SK-N-SH treated with all-trans-retinoic acid at 6 μM for 48 hours (cell line): ENCODE data around the gene ITCH.

Source experiments
- BACH2 ChIP-seq: fragments of 250-450 bp; sonication (Bioruptor Pico); IDR thresholded peaks from 2 replicates; pipeline ENCODE4 v1.9.0; 2021; ENCODE audit warnings: mild to moderate bottlenecking, borderline replicate concordance
- GLIS3 ChIP-seq: fragments of 250-450 bp; sonication (Bioruptor Pico); IDR thresholded peaks from 2 replicates; pipeline ENCODE4 v1.5.0; 2020; ENCODE audit warnings: mild to moderate bottlenecking, moderate library complexity
- RARB ChIP-seq: fragments of 250-450 bp; sonication (Bioruptor Pico); IDR thresholded peaks from 2 replicates; pipeline ENCODE4 v1.8.0; 2021; ENCODE audit warnings: mild to moderate bottlenecking, moderate library complexity
- SNAI2 ChIP-seq: fragments of 250-450 bp; sonication (Bioruptor Pico); IDR thresholded peaks from 2 replicates; pipeline ENCODE4 v1.5.0; 2020; ENCODE audit warnings: mild to moderate bottlenecking, moderate library complexity
- TCF4 ChIP-seq: fragments of 250-450 bp; sonication (Bioruptor Pico); IDR thresholded peaks from 2 replicates; pipeline ENCODE4 v1.8.0; 2021; ENCODE audit warnings: mild to moderate bottlenecking, moderate library complexity, borderline replicate concordance
- ZFP30 ChIP-seq: fragments of 450-650 bp; formaldehyde crosslinking; IDR thresholded peaks from 2 replicates; pipeline ENCODE4 v1.5.0; 2022; ENCODE audit warnings: mild to moderate bottlenecking, moderate library complexity
- TF ChIP-seq, protein P1 (sequence below): fragments of 250-450 bp; sonication (Bioruptor Pico); IDR thresholded peaks from 2 replicates; pipeline ENCODE4 v1.5.0; 2020; ENCODE audit warnings: mild to moderate bottlenecking, moderate library complexity
- TF ChIP-seq, protein P2 (sequence below): fragments of 250-450 bp; sonication (Bioruptor Pico); IDR thresholded peaks from 2 replicates; pipeline ENCODE4 v1.8.0; 2020; ENCODE audit warnings: mild to moderate bottlenecking, moderate library complexity, borderline replicate concordance

DNA sequence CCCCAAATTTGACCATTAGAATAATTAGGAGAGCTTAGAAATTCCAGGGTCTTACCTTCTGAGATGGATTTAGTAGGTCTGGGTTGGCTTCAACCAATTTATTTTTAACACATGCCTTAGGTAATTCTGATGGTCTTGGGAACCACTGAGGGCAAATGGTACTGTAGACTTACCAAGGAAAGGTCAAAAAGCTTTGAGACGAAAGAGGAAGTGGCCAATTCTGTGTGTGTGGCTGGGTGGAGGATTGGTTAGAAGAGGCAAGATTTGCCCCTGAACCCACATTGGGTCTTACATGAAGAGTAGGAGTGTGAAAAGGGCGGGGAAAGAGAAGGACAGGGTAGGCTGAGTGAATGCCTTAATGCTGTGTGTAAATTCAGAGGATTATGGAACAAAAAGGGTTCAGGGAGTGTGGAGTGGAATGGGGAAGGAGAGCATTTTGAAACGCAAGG, 2.7 kb downstream of the ITCH start:
- TF ChIP-seq BACH2 (CRISPR knock-in tag) (no peak), SNAI2 (CRISPR knock-in tag) (no peak), ZFP30 (CRISPR knock-in tag) (no peak), GLIS3 (CRISPR knock-in tag) (no peak), TCF4 (CRISPR knock-in tag) (no peak), RARB (CRISPR knock-in tag) (no peak)
- TF ChIP-seq, protein P1, sequence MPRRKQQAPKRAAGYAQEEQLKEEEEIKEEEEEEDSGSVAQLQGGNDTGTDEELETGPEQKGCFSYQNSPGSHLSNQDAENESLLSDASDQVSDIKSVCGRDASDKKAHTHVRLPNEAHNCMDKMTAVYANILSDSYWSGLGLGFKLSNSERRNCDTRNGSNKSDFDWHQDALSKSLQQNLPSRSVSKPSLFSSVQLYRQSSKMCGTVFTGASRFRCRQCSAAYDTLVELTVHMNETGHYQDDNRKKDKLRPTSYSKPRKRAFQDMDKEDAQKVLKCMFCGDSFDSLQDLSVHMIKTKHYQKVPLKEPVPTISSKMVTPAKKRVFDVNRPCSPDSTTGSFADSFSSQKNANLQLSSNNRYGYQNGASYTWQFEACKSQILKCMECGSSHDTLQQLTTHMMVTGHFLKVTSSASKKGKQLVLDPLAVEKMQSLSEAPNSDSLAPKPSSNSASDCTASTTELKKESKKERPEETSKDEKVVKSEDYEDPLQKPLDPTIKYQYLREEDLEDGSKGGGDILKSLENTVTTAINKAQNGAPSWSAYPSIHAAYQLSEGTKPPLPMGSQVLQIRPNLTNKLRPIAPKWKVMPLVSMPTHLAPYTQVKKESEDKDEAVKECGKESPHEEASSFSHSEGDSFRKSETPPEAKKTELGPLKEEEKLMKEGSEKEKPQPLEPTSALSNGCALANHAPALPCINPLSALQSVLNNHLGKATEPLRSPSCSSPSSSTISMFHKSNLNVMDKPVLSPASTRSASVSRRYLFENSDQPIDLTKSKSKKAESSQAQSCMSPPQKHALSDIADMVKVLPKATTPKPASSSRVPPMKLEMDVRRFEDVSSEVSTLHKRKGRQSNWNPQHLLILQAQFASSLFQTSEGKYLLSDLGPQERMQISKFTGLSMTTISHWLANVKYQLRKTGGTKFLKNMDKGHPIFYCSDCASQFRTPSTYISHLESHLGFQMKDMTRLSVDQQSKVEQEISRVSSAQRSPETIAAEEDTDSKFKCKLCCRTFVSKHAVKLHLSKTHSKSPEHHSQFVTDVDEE (CRISPR knock-in tag): no peak
- TF ChIP-seq, protein P2, sequence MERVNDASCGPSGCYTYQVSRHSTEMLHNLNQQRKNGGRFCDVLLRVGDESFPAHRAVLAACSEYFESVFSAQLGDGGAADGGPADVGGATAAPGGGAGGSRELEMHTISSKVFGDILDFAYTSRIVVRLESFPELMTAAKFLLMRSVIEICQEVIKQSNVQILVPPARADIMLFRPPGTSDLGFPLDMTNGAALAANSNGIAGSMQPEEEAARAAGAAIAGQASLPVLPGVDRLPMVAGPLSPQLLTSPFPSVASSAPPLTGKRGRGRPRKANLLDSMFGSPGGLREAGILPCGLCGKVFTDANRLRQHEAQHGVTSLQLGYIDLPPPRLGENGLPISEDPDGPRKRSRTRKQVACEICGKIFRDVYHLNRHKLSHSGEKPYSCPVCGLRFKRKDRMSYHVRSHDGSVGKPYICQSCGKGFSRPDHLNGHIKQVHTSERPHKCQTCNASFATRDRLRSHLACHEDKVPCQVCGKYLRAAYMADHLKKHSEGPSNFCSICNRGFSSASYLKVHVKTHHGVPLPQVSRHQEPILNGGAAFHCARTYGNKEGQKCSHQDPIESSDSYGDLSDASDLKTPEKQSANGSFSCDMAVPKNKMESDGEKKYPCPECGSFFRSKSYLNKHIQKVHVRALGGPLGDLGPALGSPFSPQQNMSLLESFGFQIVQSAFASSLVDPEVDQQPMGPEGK (CRISPR knock-in tag): no peak
